Stimulated activated CD4-positive, alpha-beta T cell treated with anti-CD3 and anti-CD28 coated beads, Interleukin-1b, Interleukin-23, amount 100 ng/mL, for 4 hours (primary cell): Measurements from ENCODE around the gene KIF18A.
"Not testable (repeated sequence)": the region's sequence is repeated elsewhere in the genome, so short reads cannot be mapped to it uniquely, and the experiment has no call there.

Source experiments
- DNase-seq, 2 donors: peaks; one replicate each; pipeline ENCODE4 v3.0.0-alpha.2; 2020; ENCODE audit warnings: low read depth in 2 of 2

KIF18A gene

GRCh38 chr11:28107750-28108618 lies at the start of gene KIF18A, which contains the start of gene METTL15:
TSS of gene KIF18A (minus strand) at chr11:28108156. CDS start at chr11:28097947, 10,209 bp downstream.
TSS of gene METTL15 (plus strand) at chr11:28108388. CDS start at chr11:28113335, 4,947 bp downstream.
- DNase-seq, result peak; percentile 86 to 95

- no peak for DNase-seq
These were observed 45.6 kb upstream of the KIF18A start for GRCh38 chr11:28153586-28153985.

GRCh38 chr11:28152743-28153142 lies 44.8 kb upstream of the KIF18A start:
- DNase-seq, result no peak

- DNase-seq, result no peak
These were observed 38.3 kb upstream of the KIF18A start for GRCh38 chr11:28146123-28146751.

- no peak for DNase-seq
These were observed 36.9 kb upstream of the KIF18A start for GRCh38 chr11:28144808-28145207.

GRCh38 chr11:28142724-28143123 lies 34.8 kb upstream of the KIF18A start:
- no peak for DNase-seq

- no peak for DNase-seq
These were observed 32.9 kb upstream of the KIF18A start for GRCh38 chr11:28140689-28141455.

GRCh38 chr11:28139841-28140415 lies 32.0 kb upstream of the KIF18A start:
- no peak for DNase-seq

- no peak for DNase-seq
These were observed 29.9 kb upstream of the KIF18A start for GRCh38 chr11:28137832-28138231.

GRCh38 chr11:28137366-28137765 lies 29.4 kb upstream of the KIF18A start:
- DNase-seq, result no peak

- DNase-seq, result not testable (repeated sequence)
These were observed 28.2 kb upstream of the KIF18A start for GRCh38 chr11:28136157-28136556.

- DNase-seq, result no peak
These were observed 25.2 kb upstream of the KIF18A start for GRCh38 chr11:28133146-28133545.

- DNase-seq, result no peak
These were observed 24.6 kb upstream of the KIF18A start for GRCh38 chr11:28132548-28132947.

GRCh38 chr11:28123151-28123581 lies 15.2 kb upstream of the KIF18A start:
- no peak for DNase-seq

GRCh38 chr11:28117712-28118111 lies 9.8 kb upstream of the KIF18A start:
- DNase-seq, result no peak

- no peak for DNase-seq
These were observed 6.8 kb upstream of the KIF18A start for GRCh38 chr11:28114731-28115130.

- no peak for DNase-seq
These were observed 6.2 kb upstream of the KIF18A start for GRCh38 chr11:28114116-28114515.

GRCh38 chr11:28110821-28111200 lies 2.9 kb upstream of the KIF18A start:
- no peak for DNase-seq

GRCh38 chr11:28110108-28110820 lies 2.3 kb upstream of the KIF18A start:
- DNase-seq, result peak; percentile 24 to 39

- DNase-seq, result no peak
These were observed 1.0 kb upstream of the KIF18A start for GRCh38 chr11:28108958-28109357.

- DNase-seq, result peak in 1 of 2 donors; percentile 1
These were observed 686 bp downstream of the KIF18A start for GRCh38 chr11:28107191-28107749.
